ENCODE results near the gene SEC23IP. TPM values are rescaled to one million over a fixed set of nuclear protein-coding genes. Genes with fewer than 3 reads are reported as not detected.

SEC23IP gene
- total RNA-seq = 80.2 and 86.2 TPM in 2 replicates
- long read RNA-seq, full-length matches to known transcripts = 50 of 168 reads
- long read RNA-seq, partial matches to known transcripts = 92 of 168 reads
- long read RNA-seq, other reads (novel, unspliced or antisense) = 26 of 168 reads

DNA sequence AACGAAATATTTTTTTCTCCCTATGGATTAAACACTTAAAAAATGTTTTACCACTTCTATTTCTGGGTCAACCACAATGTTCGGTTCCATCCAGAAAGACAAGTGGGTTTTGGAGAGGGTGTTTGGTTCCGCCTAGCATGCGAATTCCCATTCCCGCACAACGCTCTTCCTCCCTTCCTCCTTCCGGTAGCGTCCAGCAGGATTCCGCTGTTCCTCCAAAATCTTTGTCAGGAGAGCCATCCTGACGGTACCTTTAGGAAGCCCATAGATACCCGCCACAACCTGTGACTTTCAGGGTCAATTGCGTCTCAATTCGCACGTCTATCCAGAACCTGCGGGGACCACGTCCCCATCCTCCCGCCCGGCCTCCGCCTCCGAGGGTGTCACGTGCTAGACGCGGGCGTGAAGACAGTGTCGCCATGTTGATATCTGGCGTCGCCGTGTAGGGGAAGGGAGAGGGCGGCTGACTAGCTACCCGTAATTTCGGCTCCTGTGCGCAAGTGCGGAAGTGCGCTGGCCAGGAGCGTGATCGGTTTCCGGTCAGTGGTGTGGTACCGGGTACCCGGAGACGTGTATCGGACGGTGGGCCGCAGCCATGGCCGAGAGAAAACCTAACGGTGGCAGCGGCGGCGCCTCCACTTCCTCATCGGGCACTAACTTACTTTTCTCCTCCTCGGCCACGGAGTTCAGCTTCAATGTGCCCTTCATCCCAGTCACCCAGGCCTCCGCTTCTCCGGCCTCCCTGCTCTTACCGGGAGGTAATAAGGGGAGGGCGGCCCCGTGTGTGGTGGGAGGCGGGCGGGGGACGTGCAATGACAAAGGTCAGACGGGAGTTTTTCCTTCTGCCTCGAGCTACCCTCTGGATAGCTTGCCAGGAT, at the start of gene SEC23IP:
Gene SEC23IP (plus strand): TSS at position 543 of the 878 bp plus-strand sequence. CDS start 53 bp downstream, at position 596.
- Mint-ChIP-seq H3K36me3 (ENCODE audit: low read depth) (peaks cover 3% of the 10 kb centered on the region), H3K9me3 (peaks cover 5% of the 10 kb centered on the region), H3K4me1 (peaks cover 35% of the 10 kb centered on the region), H3K27ac (ENCODE audit: unreplicated experiment) (peak within 1 kb of the TSS; percentile 97), H3K4me3 (peak within 1 kb of the TSS; percentile 99), H3K27me3 (ENCODE audit: low read depth) (no peaks in the 10 kb centered on the region)
- DNase-seq (ENCODE audit: low read depth, low spot score) = peak; percentile 87
- TF ChIP-seq, protein P1, sequence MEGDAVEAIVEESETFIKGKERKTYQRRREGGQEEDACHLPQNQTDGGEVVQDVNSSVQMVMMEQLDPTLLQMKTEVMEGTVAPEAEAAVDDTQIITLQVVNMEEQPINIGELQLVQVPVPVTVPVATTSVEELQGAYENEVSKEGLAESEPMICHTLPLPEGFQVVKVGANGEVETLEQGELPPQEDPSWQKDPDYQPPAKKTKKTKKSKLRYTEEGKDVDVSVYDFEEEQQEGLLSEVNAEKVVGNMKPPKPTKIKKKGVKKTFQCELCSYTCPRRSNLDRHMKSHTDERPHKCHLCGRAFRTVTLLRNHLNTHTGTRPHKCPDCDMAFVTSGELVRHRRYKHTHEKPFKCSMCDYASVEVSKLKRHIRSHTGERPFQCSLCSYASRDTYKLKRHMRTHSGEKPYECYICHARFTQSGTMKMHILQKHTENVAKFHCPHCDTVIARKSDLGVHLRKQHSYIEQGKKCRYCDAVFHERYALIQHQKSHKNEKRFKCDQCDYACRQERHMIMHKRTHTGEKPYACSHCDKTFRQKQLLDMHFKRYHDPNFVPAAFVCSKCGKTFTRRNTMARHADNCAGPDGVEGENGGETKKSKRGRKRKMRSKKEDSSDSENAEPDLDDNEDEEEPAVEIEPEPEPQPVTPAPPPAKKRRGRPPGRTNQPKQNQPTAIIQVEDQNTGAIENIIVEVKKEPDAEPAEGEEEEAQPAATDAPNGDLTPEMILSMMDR (conservative IDR thresholded peaks at IDR 0.05) = no peak

DNA sequence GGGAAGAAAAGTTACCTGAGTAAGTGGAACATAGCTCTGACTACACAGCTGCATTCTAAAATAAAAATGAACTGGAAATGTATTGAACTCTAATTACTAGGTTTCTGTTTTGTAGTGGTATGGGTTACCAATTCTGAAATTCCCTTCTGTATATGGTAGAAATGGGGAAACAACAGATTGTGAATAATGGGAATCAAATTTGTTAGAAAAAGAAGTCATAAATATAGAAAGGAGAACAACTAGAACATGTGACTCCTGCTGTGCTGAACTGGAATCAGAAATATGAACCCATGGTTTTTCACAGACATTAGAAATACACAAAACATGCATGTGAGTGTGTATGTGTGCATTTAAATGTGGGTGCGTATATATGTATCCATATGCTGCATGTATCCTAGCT, 46.9 kb upstream of the SEC23IP start:
- DNase-seq (ENCODE audit: low read depth, low spot score) = no peak
- no peaks in the 10 kb centered on the region for H3K9me3 Mint-ChIP-seq
- H3K27ac Mint-ChIP-seq (ENCODE audit: unreplicated experiment) = no peak overlapping the region
- peaks cover 29% of the 10 kb centered on the region for H3K36me3 Mint-ChIP-seq (ENCODE audit: low read depth)
- no peak overlapping the region for H3K4me3 Mint-ChIP-seq
- no peaks in the 10 kb centered on the region for H3K4me1 Mint-ChIP-seq
- TF ChIP-seq, protein P1 (conservative IDR thresholded peaks at IDR 0.05) = no peak
- no peaks in the 10 kb centered on the region for H3K27me3 Mint-ChIP-seq (ENCODE audit: low read depth)

DNA sequence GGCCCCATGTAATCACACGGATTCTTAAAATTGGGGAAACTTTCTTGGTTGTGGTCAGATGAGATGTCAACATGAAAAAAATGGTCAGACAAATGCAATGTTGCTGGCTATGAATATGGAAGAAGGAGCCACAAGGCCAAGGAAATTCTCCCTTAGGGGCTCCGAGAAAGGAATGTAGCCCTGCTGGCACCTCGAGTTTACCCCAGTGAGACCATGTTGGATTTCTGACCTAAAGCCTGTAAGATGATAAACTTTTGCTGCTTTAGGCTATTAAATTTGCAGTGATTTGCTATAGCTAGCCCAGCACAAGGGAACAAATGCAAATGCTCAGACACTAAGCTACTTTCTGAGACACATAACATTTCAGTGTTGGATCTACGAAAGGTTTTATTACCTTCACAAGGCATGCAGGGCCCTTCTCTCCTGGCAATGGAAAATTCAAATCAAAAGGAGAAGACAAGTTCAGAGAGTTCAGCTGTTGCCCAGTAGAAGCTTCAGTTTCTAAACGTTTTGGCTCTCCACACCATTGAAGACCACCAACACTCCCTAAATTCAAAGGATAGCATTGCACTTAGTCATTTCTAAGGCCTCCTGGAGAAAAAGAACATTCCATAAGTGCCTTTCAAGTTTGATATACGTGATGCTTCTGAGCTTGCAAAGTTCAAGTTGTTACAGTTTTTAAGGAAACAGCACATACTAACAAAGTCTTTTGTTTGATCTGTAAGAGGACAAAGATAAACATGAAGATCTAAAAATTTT, 43.3 kb upstream of the SEC23IP start:
- Mint-ChIP-seq H3K4me1 (no peaks in the 10 kb centered on the region), H3K4me3 (no peak overlapping the region)
- TF ChIP-seq, protein P1 (conservative IDR thresholded peaks at IDR 0.05) = no peak

DNA sequence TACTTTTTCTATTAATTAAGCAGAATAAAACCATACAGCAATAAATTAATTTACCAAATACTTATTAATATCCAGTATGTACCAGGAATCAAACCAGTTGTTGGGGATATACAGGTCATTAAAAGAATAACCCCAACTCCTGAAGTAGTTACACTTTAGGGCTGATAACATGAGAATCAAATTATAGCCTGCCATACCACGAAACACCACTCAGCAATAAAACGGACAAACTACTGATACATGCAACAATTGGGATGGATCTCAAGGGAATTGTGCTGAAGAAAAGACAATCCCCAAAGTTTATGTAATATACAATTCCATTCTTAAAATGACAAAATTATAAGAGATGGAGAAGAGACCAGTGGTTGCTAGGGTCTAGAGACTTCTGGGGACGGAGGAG, 42.6 kb upstream of the SEC23IP start:
- Mint-ChIP-seq H3K27ac (ENCODE audit: unreplicated experiment) (peak overlapping the region; percentile 31), H3K27me3 (ENCODE audit: low read depth) (no peaks in the 10 kb centered on the region), H3K4me3 (no peak overlapping the region), H3K36me3 (ENCODE audit: low read depth) (peaks cover 25% of the 10 kb centered on the region), H3K9me3 (no peaks in the 10 kb centered on the region), H3K4me1 (no peaks in the 10 kb centered on the region)
- DNase-seq (ENCODE audit: low read depth, low spot score) = no peak
- TF ChIP-seq, protein P1 (conservative IDR thresholded peaks at IDR 0.05) = no peak

More for the DNA sequence above, 43.3 kb upstream of the SEC23IP start:
- Mint-ChIP-seq H3K9me3 (no peaks in the 10 kb centered on the region), H3K27me3 (ENCODE audit: low read depth) (no peaks in the 10 kb centered on the region), H3K36me3 (ENCODE audit: low read depth) (peaks cover 25% of the 10 kb centered on the region), H3K27ac (ENCODE audit: unreplicated experiment) (no peak overlapping the region)
- no peak for DNase-seq (ENCODE audit: low read depth, low spot score)

DNA sequence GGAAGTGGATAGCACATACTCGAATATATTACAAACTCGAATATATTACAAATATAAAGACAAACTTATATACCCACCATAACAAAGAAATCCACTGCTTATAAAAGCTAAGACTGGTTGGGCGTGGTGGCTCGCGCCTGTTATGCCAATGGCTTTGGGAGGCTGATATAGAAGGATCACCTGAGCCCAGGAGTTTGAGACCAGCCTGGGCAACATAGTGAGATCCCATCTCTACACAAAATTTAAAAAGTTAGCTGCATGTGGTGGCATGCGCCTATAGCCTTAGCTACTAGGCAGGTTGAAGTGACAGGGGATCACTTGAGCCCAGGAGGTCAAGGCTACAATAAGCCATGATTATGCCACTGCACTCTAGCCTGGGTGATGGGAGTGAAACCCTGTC, 40.3 kb upstream of the SEC23IP start:
- no peak overlapping the region for H3K27ac Mint-ChIP-seq (ENCODE audit: unreplicated experiment)
- no peaks in the 10 kb centered on the region for H3K27me3 Mint-ChIP-seq (ENCODE audit: low read depth)
- H3K4me1 Mint-ChIP-seq = no peaks in the 10 kb centered on the region
- no peak for DNase-seq (ENCODE audit: low read depth, low spot score)
- TF ChIP-seq, protein P1 (conservative IDR thresholded peaks at IDR 0.05) = no peak
- H3K4me3 Mint-ChIP-seq = no peak overlapping the region
- H3K9me3 Mint-ChIP-seq = no peaks in the 10 kb centered on the region
- H3K36me3 Mint-ChIP-seq (ENCODE audit: low read depth) = peaks cover 20% of the 10 kb centered on the region
